HG03066 (cell line): ENCODE measurements around the gene CD300LF.

Experiments
- ATAC-seq: cut with Tn5 transposase; IDR thresholded peaks from one replicate; pipeline ENCODE4 v1.9.1; 2021; ENCODE audit warnings: low read depth; ENCODE audit not compliant: unreplicated experiment

The CD300LF gene

DNA sequence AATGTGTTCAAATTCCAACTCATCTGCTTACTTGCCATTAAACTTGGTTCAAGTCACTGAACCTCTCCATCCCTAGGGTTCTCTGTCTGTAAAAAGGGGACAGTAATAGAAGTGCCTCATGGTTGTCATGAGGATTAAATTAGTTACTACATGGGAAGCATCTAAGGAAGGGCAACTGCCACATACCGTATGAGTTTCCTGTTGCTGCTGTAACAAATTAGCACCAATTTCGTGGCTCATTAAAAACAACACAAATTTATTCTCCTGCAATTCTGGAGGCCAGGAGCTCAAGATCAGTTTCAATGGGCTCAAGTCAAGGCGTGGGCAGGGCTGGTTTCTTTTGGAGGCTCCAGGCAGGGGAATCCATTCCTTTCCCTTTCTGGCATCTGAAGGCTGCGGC is 18.6 kb downstream of the CD300LF start:
- no peak for ATAC-seq

DNA sequence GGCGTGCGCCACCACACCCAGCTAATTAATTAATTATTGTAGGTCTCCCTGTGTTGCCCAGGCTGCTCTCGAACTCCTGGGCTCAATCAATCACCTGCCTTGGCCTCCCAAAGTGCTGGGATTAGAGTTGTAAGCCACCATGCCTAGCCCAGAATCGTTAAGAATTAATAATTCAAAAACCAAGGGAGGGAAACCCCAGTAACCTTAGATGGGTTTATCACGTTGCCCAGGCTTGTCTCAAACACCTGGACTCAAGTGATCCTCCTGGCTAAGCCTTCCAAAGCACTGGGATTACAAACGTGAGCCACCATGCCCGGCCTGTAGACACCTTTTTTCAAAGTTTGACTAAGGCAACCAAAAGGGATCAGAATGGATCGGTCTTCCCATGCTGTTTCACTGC is 21.6 kb downstream of the CD300LF start:
- ATAC-seq, result no peak

DNA sequence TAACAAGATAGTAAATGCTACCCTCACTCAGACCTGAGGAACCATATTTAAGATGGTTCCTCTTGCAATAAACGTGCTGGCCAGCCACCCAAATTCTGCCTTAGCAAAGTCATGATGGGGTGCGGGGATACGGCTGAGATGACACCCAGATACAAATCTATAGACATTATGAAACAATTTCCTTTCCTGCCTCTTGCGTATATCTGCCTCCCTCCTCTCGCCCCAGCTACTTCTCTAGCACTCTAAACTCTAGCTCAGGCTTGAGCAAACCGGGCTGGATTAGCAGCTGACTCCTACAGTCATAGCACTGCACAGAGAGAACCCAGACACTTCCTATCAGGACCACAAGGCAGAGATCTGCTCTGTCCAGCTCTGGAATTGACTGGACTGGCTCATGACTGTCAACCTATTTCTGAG is 22.3 kb downstream of the CD300LF start:
- no peak for ATAC-seq

DNA sequence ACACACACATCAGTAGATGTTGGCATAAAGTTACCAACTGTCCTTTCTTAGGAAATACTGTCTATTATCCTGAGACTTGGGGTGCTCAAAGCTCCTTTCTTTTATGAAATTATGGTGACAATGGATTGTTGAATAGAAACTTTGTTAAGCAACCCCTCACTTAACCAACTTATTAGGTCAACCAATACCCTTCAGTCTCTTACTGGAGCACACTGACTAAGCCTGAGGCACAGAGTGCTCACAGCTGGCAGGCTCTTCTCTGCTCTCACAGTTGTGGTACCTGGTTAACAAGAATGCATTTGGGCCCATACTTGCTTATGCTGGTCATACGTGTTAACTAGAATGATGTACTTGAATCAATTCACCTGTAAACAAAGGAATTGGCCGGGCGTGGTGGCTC is 24.8 kb downstream of the CD300LF start:
- no peak for ATAC-seq

DNA sequence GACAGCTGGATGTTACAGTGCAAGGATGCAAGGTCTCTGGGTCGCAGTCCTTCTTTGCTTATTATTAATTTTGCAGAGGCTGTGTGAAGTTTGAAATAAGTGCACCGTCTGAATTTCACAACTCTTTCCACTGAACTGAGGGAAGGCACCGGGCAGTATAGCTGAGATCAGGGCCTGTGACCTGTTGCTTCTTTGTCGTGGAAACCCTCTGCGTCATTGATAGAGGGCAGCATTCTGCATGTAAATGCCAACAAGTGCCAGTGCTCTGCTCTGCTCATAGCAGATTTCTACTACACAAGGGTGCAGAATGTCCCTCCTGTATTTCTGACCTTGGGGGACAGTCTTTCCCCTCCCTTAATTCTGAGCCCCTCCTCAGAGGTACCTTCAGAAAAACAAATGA is 26.0 kb downstream of the CD300LF start:
- no peak for ATAC-seq

DNA sequence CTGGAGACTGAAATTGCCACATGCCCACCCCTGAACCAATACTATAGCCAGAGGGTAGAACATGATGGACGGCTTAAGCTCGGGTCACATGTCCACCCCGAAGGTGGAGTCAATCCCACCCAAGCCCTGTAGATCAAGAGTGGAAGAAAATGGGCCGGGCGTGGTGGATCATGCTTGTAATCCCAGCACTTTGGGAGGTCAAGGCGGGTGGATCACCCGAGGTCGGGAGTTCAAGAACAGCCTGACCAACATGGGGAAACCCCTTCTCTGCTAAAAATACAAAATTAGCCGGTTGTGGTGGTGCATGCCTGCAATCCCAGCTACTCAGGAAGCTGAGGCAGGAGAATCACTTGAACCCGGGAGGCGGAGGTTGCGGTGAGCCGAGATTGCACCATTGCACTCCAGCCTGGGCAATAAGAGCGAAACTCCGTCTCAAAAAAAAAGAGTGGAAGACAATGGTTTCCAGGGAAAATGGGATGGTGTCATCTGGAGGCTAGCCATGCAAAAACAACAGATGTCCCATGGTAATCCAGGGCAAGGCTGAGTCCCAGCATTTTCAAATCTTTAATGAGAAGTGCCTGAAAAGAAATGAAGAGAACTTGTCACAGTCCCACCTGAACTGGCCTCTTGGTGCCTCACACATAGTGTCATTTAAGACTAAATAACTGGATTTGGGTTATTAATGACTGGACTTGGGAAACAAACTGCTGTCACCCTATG is 30.1 kb downstream of the CD300LF start:
- ATAC-seq, result no peak

DNA sequence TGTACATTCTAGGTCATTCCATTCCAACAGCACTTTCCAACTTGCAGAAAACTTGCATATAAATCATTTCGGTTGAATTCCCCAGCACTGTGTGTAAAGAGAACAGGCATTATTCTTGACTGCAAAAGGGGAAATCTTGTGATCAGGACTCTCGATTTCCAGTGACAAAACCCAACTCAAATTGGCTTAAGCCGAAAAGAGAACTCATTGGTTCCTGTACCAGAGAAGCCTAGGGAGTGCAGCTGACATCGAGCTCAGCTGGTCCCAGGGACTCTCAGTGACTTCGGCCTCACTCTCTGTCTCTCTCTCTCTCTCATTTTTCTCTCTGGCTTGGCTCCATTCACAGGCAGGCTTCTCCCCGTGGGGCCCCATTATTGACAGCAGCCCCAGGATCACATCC is 30.7 kb downstream of the CD300LF start:
- no peak for ATAC-seq

DNA sequence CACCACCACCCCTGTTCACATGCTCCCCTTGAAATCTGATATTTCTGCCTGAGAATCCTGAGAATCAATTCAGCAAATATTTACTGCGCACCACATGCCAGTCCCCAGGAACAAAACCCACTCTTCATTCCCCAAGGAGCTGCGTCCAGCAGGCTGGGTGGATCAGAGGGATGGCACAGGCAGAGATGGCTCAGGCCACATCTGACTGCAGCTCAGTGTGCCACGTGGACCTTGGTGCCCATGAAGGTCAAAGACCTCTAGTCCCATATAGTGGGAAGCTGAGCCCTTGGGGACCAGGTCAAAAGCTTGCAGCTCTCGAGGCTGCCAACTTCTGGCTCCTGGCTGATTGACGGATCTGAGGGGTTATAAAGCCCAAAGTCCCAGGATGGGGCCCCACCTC is 31.8 kb downstream of the CD300LF start:
- no peak for ATAC-seq

DNA sequence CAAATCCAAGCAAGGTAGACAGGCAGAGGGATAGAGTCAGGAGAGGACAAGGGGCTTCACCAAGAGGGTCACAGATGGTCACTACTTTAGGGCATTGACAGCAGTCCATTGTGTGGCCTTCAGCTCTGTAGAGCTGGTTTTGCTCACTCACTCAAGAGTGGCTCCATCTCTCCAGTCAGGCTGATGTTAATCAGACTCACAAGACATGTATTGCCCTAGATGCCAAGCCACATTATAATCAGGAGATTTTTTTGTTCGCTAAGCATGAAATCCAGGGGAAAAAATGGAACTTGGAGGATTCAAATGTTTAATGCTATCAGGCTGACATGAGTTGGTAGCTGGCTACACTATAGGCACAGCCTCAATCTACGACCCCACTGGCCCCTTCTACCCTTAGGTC is 32.5 kb downstream of the CD300LF start:
- no peak for ATAC-seq

DNA sequence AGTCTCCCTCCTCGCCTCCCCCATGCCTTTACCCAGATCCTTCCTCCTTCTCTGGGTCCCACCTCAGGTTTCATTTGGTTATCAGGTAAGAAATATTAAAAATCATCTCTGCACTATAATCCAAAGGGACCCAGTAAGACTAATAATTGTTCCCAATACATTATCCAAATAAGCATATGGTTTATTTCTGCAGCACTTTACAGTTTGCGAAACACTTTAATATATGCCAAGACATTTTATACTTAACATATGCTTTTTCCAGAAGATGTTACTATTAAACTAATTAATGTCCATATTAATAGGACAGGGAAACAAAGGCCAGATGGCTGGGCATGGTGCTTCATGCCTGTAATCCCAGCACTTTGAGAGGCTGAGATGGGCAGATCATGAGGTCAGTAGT is 33.3 kb downstream of the CD300LF start:
- no peak for ATAC-seq

DNA sequence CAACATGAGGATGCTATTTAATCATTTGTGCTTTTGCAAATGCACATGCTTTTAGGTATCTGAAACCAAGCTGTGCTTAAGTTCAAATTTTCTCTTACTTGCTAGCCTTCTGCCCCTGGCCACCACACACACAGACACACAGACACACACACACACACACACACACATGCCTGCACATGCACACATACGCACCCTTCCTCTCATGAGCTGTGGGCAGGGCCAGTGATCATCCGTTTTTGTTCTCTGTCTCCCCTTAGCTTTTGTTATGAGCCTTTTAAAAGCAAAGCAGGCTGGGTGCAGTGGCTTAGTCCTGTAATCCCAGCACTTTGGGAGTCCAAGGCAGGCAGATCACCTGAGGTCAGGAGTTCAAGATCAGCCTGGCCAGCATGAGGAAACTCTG is 34.2 kb downstream of the CD300LF start:
- no peak for ATAC-seq

DNA sequence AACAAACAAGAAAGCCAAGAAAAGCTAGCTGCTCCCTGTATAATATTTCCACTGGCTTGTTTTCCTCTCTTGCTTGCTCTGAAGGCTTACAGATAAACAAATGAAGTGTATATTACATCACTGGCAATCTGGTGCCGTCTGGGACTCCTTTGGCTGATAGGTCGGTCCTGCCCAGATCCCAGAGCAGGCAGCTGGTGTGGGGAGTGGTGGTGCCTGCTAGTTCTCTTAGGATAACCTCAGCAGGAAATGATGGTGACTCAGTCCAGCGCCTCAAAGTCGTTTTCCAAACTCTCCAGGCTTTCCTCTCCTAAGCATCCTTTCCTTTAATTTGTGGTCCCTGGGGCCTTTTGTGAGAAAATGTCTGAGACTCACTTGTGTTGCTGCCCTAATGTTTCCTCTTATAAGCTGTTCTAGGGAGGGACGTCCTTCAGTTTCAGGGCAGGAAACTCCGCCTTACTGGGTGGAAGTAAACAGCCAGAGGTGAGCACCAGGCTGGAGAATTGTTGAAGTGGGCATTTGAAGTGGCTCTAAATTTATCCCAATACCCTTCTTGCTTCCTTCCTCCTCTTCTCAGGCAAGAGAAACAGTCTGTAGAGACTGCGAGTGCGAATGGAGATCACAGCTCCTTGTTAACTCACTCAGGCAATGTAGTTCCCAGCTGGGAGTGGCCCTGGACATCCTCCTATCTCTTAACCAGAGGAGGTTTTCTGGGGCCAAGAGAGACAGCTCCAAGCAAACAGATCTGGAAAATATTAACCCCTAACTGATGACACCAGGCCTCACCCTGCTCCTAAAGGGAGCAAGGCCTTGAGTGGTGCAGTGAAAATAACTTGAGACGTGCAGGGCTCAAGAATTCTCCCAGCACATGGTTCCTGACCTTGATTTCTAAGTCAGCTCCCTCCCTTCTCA is 34.9 kb downstream of the CD300LF start:
- no peak for ATAC-seq

DNA sequence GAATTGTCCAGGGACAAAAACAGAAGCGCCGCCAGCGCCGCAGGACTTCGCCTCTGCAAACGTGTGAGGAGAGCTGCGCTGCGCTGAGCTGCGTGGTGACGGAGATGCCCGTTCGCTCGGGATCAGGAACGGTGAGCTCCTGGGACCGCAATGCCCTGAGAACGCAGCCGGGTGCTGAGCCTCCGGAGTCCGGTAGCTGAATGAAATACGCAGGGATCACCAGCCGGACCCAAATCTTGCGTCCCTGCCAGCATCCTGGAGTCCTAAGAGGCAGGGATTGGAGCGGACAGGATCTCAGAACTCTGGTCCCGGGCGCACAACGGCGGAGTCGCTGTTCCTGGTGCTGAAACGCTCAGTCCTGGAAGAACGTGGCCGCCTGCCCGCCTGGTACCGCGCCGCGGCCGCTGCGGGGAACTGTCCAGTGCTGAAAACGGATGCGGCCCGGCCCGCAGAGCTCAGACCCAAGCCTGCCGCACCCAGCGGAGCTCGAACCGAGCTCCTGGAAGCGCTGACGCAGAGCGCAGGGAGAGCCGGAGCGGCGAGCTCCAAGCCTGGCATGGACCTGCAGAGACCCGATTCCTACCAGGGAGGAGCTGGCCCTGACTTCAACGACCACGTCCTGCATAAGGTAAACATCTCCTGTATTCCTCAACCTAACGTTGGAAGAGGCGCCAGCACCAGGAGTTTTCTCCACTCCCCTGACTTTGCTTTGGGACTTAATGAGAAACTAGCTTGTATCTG is 41.5 kb downstream of the CD300LF start:
- no peak for ATAC-seq

DNA sequence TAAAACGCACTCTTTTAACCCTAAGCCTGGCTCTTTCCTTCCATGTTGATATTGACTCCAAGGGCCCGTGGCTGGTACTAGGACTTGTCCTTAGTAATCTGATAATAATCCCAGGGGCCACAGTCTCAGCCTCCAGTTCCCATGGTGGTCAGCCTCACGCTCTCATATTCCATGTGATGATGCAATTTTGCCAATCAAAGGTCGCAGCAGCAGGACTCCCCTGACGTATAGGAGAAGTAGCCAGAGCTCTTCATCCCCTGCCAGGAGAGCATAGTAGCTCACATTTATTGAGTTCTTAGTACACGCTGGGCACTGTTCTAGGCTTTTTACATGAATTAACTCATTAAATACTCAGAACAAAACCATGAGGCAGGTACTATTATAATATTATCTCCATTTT is 42.4 kb downstream of the CD300LF start:
- ATAC-seq, result no peak

DNA sequence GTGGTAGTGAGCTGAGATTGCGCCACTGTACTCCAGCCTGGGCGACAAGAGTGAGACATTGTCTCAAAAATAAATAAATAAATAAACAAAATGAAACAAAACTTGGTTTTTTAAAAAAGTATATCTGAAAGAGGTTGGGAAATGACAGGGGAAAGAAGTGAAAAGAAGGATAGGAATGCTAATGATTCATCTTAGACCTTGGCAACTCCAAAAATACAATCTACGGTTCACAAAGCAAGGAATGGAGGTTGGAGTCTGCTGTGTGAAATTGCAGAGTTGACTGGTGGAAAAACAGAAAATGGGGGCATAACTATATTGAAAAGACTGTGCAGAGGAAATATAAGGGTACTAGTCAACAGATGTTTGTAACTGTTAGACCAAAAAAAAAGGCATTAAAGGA is 49.2 kb downstream of the CD300LF start:
- ATAC-seq, result no peak

DNA sequence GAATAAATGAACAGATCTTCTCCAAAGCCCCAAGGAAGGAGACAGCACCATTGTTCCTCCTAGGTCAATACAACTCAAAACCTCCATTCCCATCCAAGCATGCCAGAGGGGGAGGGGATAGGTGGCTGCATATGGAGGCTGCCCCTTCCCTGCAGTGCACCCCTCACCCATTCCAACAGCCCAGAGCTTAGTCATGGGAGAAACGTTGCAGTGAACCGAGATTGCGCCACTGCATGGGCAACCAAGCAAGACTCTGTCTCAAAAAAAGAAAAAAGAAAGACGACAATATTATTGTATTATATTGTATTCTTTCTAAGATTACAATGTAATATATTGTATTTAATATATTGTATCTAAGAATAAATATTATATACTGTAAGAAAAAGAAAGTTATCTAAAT is 52.8 kb downstream of the CD300LF start:
- no peak for ATAC-seq

DNA sequence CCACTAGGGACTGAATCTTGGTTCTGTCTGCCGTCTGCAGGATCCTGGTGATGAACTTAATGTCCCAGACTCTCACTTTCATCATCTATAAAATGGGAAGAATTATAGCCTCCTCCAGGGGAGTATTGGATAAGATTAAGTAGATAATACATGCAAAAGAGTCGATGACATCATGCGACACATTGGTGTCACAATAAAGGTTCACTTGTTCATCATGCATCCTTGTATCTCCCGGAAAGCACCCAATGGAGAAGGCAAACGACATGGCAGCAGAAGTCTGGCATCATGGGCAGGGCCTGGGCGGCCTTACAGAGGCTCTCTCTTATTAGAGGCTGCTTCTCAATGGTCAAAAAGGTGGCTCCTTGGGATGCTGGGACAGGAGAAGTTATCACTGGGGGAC is 54.1 kb downstream of the CD300LF start:
- ATAC-seq, result no peak

DNA sequence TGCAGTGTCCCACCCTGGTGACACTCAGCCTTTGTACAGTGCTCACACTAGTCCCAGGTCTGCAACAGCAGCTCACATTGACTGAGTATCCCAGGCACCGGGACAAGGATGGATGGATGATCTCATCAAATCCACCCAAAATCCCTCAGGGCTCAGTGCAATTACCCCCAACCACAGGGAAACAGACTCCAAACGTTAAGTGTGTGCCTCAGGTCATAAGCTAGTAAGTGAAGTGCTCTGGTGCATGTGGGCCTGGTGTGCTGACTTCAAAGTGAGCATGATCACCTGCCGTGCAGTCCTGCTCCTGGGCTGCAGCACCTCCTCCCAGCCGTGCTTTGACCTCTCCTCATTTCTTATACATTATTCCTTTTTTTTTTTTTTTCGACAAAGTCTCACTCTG is 58.0 kb downstream of the CD300LF start:
- ATAC-seq, result no peak

DNA sequence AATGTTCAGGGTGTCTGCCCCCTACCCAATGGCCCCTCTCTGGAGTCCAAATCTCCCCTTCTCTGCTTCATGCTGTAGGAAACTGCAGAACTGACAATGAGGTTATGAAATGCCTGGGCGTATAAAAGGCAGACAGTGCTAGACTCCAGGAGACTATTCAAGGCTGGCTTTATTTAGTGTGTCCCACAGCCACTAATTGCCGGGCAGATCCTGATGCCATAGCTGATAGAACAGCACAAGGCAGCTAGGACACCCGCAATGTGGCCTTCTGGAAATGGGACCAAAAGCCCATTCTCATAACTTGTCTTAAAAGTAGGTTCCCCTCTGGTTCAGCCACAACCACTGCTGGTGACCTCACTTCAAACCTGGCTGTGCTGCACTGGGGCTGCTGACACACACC is 60.7 kb downstream of the CD300LF start:
- no peak for ATAC-seq

DNA sequence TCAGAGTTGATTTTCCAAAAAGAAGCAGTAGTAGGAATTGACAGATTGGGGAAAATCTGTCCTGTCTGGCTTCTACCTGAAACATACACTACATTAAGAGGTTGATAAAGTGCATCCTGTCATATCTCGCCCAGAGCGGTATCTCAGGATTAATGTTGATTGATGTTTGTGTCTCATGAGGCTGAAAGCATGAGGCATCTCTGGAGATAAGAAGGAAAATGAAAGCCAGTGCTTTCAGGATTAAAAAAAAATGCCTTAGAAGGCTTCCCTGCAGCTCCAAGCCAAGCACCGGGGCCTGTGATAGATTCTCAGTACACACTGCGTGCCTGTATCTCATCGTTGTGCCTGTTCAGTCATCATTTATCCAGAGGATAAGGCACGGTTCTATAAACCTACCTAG is 62.8 kb downstream of the CD300LF start:
- ATAC-seq, result no peak
